Mucosa of descending colon (tissue), 3 donors: ENCODE measurements around the gene CALHM5. TPM values are rescaled to one million over a fixed set of nuclear protein-coding genes. Genes with fewer than 3 reads are reported as not detected.

Experiments used
- ATAC-seq: fragments of 200-7000 bp; cut with Tn5 transposase; one replicate; pipeline ENCODE4 v1.9.1; 2020; ENCODE audit warnings: mild to moderate bottlenecking, moderate library complexity
- DNase-seq, 3 donors: peaks; one replicate each; pipeline ENCODE4 v3.0.0-alpha.2; 2020
- H3K36me3 ChIP-seq: fragments of 200-600 bp; one replicate; pipeline ENCODE4 v1.8.0; 2021; ENCODE audit warnings: low read depth, mild to moderate bottlenecking
- H3K4me1 ChIP-seq: fragments of 200-600 bp; one replicate; pipeline ENCODE4 v1.8.0; 2021; ENCODE audit warnings: low read depth, mild to moderate bottlenecking
- H3K4me3 ChIP-seq: fragments of 200-600 bp; one replicate; pipeline ENCODE4 v1.8.0; 2021; ENCODE audit warnings: mild to moderate bottlenecking
- H3K9me3 ChIP-seq: fragments of 200-600 bp; one replicate; pipeline ENCODE4 v1.8.0; 2021; ENCODE audit warnings: mild to moderate bottlenecking
- intact Hi-C, 2 donors: fragments of 100-400 bp; cut with DNase I in 1 of 2; cut with micrococcal nuclease in 1 of 2; formaldehyde crosslinking; loops; one replicate each; pipeline versions ENCODE4 v1.11.0 to v1.11.1; 2022; cut with DNase I, micrococcal nuclease
- total RNA-seq, 3 donors: library from RNA; stranded (reverse); fragmentation: NEBNext Ultra II Directional in 2 of 3; extraction: Animal tissue kit (Norgen Biotek cat#: 25700) in 2 of 3; gene quantifications; one replicate each; pipeline versions ENCODE4 v1.2.1 to v1.2.4, GENCODE V29; 2021 to 2023
- TF ChIP-seq, protein P1 (sequence below): fragments of 200-600 bp; IDR thresholded peaks from one replicate; pipeline ENCODE4 v1.8.0; 2022; ENCODE audit warnings: antibody characterized with exemption, mild to moderate bottlenecking
- donor health status: DM: no; HTN: no; CAD: no; lungs with moderate emphysema.
- donor health status: DM: no; HTN: no; CAD: no.
- donor health status: DM: no; HTN: yes; CAD: no.

Gene CALHM5
- total RNA-seq, 3 donors from 2014 or later: 0.20 to 0.85 (median 0.72) TPM

DNA sequence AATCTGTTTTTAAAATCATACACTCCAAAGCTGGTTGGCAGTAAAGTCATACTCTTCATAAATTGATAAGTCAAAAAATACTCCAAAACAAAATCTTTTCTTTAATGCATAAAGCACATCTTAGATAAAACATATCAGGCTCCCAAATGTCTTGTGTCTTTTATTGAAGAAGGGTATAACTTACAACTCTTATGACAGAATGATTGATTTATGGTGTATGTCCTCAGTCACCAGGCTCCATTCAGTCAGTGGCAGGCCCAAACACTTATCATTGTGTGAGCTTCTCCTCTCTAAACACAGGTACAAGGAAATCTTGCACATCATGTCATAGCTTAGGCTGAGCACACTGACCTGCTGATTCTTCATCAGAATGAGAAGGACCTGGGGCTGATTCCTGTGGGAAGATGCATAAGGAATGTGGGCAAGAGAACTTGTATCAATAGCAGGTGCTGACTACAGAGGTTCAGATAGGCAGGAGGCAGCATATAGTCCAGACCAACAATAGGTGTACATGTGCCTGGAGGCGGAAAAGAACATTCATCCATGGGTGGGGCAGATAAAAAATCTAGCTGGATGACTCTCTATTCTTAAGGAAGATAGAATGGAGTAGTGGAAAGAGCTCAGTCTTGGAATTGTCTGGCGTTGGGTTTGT lies 1.9 kb downstream of the CALHM5 start:
- DNase-seq (no peak), ATAC-seq (no peak)
- Histone ChIP-seq H3K9me3 (no peaks in the 10 kb centered on the region), H3K4me1 (no peaks in the 10 kb centered on the region), H3K36me3 (no peaks in the 10 kb centered on the region), H3K4me3 (no peak overlapping the region)
- TF ChIP-seq, protein P1, sequence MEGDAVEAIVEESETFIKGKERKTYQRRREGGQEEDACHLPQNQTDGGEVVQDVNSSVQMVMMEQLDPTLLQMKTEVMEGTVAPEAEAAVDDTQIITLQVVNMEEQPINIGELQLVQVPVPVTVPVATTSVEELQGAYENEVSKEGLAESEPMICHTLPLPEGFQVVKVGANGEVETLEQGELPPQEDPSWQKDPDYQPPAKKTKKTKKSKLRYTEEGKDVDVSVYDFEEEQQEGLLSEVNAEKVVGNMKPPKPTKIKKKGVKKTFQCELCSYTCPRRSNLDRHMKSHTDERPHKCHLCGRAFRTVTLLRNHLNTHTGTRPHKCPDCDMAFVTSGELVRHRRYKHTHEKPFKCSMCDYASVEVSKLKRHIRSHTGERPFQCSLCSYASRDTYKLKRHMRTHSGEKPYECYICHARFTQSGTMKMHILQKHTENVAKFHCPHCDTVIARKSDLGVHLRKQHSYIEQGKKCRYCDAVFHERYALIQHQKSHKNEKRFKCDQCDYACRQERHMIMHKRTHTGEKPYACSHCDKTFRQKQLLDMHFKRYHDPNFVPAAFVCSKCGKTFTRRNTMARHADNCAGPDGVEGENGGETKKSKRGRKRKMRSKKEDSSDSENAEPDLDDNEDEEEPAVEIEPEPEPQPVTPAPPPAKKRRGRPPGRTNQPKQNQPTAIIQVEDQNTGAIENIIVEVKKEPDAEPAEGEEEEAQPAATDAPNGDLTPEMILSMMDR: no peak
- intact Hi-C loops: no loop called here

DNA sequence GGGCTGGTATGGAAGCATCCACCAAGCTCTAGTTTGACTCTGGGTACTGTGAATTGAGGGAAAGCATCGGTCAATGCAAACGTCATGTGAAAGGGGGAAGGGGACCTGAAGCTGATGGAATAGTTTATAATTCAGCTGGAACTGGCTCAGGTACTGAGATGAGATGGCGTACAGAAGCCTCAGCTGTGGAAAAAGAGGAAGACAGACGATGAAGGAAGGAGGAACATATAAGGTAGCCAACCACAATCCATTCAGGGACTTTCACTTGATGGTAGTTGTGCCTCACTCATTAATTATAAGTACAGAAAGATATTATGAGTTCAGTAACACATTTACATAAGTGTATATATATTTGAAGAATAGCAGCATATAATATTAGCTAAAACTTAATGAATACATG lies 2.7 kb downstream of the CALHM5 start:
- TF ChIP-seq, protein P1: no peak
- no peak for ATAC-seq
- intact Hi-C loops: no loop called here

DNA sequence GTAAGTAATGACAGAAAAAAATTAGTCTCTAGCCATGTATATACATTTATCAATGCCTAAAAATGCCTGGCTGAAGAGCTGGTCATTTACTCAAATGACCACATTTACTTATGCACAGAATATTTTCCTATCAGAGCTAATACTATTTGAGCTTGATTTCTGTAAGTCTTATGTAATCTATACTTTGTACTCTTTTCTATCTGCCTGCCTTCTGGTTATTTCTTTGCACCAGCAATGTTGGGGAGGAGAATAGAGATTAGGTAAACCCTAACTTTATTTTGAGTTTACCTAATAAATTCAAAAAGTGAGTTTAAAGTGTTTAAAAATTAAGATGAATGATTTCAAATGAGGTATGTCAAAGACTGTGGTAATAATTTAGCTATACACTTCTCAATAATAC lies 3.7 kb downstream of the CALHM5 start:
- H3K4me3 ChIP-seq: no peak overlapping the region
- no peaks in the 10 kb centered on the region for H3K9me3 ChIP-seq
- ATAC-seq (no peak), DNase-seq (no peak)
- TF ChIP-seq, protein P1: no peak
- H3K36me3 ChIP-seq: no peaks in the 10 kb centered on the region
- intact Hi-C loops: no loop called here
- no peaks in the 10 kb centered on the region for H3K4me1 ChIP-seq

More for the DNA sequence above, 2.7 kb downstream of the CALHM5 start:
- Histone ChIP-seq H3K9me3 (no peaks in the 10 kb centered on the region), H3K36me3 (no peaks in the 10 kb centered on the region), H3K4me1 (no peaks in the 10 kb centered on the region), H3K4me3 (no peak overlapping the region)
- no peak for DNase-seq

DNA sequence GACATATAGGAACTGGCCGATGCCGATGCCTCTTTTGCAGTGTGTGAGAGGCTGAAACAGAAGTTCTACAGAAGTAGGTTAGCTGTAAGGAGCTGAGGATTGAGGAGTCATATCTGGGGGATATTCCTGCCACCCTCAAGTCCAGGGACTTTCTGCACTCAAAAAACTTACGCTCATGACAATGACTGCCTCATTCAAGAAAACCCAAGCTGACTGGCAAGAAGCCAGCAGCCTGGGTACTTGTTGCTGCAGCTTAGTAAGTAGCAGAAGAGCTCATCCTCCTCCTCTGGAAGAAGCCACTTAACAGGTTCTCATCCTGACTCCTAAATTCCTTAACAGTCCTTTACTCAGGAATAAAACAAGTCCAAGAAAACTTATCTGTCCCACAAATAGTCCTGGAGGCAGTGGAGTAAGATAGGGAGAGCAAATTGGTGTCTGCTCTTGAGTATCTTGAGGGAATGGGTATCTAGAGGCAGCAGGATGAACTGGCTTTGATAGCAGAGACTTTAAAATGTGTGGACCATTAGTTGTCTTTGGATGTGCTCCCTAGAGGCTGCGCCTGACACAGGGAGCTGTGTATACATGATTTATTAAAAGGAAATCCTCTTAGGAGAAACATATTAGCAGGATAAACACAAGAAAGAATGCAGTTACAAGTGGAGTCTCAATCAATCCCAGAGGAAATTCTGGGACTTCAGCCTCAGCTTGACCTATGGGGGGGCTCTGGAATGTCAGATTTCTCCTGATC lies 7.4 kb downstream of the CALHM5 start:
- Histone ChIP-seq H3K4me3 (no peak overlapping the region), H3K9me3 (no peaks in the 10 kb centered on the region), H3K36me3 (no peaks in the 10 kb centered on the region), H3K4me1 (no peaks in the 10 kb centered on the region)
- TF ChIP-seq, protein P1: no peak
- ATAC-seq (no peak), DNase-seq (no peak)
- intact Hi-C loops: no loop called here

DNA sequence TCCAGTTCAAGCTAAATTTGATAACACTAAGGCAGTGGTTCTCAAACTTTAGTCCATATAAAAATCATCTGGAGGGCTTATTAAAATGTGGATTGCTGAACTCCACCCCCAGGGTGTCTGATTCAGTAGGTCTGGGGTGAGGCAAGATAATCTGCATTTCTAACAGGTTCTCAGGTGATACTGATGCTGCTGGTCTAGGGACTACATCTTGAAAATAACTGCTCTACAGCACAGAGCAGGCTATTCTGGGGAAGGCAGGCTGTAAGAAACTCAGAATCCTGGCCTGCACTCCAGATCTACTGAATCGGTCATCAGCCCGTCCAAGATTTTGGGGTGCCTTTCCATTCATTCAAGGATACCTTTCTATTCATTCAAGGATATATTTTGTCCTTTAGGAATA lies 11.5 kb downstream of the CALHM5 start:
- intact Hi-C loops: no loop called here
- ATAC-seq (no peak), DNase-seq (no peak)

More for the DNA sequence above, 11.5 kb downstream of the CALHM5 start:
- no peaks in the 10 kb centered on the region for H3K4me1 ChIP-seq
- no peaks in the 10 kb centered on the region for H3K36me3 ChIP-seq
- H3K9me3 ChIP-seq: no peaks in the 10 kb centered on the region
- TF ChIP-seq, protein P1: no peak
- H3K4me3 ChIP-seq: no peak overlapping the region
